Epithelial cell of proximal tubule (primary cell): ENCODE measurements around the gene ZFP36L1. TPM values are rescaled to one million over a fixed set of nuclear protein-coding genes. Genes with fewer than 3 reads are reported as not detected.

Experiments
- DNase-seq: peaks from one replicate; pipeline ENCODE4 v3.0.0-alpha.2; 2011; ENCODE audit warnings: low read depth
- H3K4me3 ChIP-seq: 2 replicates; pipeline ENCODE4 v1.5.1; 2011; ENCODE audit warnings: low read depth, mild to moderate bottlenecking, low read length
- CTCF ChIP-seq: conservative IDR thresholded peaks from 2 replicates; pipeline ENCODE4 v1.5.1; 2012; ENCODE audit warnings: low read depth, mild to moderate bottlenecking, low read length
- total RNA-seq: library from RNA; depleted of rRNA; stranded (reverse); fragments of >200 nt; gene quantifications from 2 replicates; pipeline ENCODE4 v1.2.3, GENCODE V29; 2015

The ZFP36L1 gene
- total RNA-seq: 87.0 and 142 TPM in 2 replicates

GRCh38 chr14:68792979-68793733 is at the start of gene ZFP36L1:
ZFP36L1 (minus strand) TSS chr14:68793067; CDS start chr14:68792938, 129 bp downstream.
- no peak for TF ChIP-seq CTCF
- H3K4me3 ChIP-seq: peak within 1 kb of the TSS; percentile 99
- DNase-seq: peak; percentile 84

- no peak for TF ChIP-seq CTCF
- no peak overlapping the region for H3K4me3 ChIP-seq
Measured at GRCh38 chr14:68842298-68842697, 49.4 kb upstream of the ZFP36L1 start.

GRCh38 chr14:68841016-68841809 is 48.3 kb upstream of the ZFP36L1 start:
- DNase-seq: no peak
- no peak overlapping the region for H3K4me3 ChIP-seq
- TF ChIP-seq CTCF: no peak

More at GRCh38 chr14:68842298-68842697, 49.4 kb upstream of the ZFP36L1 start:
- no peak for DNase-seq

- no peak for TF ChIP-seq CTCF
- H3K4me3 ChIP-seq: no peak overlapping the region
- no peak for DNase-seq
Measured at GRCh38 chr14:68840454-68840853, 47.6 kb upstream of the ZFP36L1 start.

GRCh38 chr14:68836082-68836481 is 43.2 kb upstream of the ZFP36L1 start:
- H3K4me3 ChIP-seq: no peak overlapping the region
- no peak for TF ChIP-seq CTCF
- no peak for DNase-seq

- no peak for DNase-seq
- no peak for TF ChIP-seq CTCF
Measured at GRCh38 chr14:68834816-68835215, 41.9 kb upstream of the ZFP36L1 start.

GRCh38 chr14:68828698-68829097 is 35.8 kb upstream of the ZFP36L1 start:
- no peak for TF ChIP-seq CTCF
- H3K4me3 ChIP-seq: no peak overlapping the region
- no peak for DNase-seq

More at GRCh38 chr14:68834816-68835215, 41.9 kb upstream of the ZFP36L1 start:
- H3K4me3 ChIP-seq: no peak overlapping the region
